ENCODE measurements around the gene DDX18.

- TF ChIP-seq EP300 (IDR thresholded peaks at IDR 0.05) (no peak), CTCF (IDR thresholded peaks at IDR 0.05) (no peak), POLR2AphosphoS5 (IDR thresholded peaks at IDR 0.05) (no peak)
These were observed 4.4 kb downstream of the DDX18 start for GRCh38 chr2:117818921-117819320.
